ENCODE data around the gene ACTR5. TPM values are rescaled to one million over a fixed set of nuclear protein-coding genes. Genes with fewer than 3 reads are reported as not detected.

The ACTR5 gene
- total and polyA plus RNA-seq, 2 of the 13 experiments (the other 11 are each of a cell fraction or from before 2014, with no cell fraction given), result 19.5 to 20.5 TPM

- TF ChIP-seq MNT (IDR thresholded peaks at IDR 0.05) (0 out of 2 replicates have a peak, but pooled peaks have one; percentile 1), FOXP1 (IDR thresholded peaks at IDR 0.05) (0 out of 2 replicates have a peak, but pooled peaks have one; percentile 15), FOXP1 (CRISPR knock-in tag; IDR thresholded peaks at IDR 0.05) (no peak), NBN (conservative IDR thresholded peaks at IDR 0.05) (0 out of 2 replicates have a peak, but pooled peaks have one; percentile 87), SOX6 (IDR thresholded peaks at IDR 0.05) (0 out of 2 replicates have a peak, but pooled peaks have one; percentile 7), SOX6 (CRISPR knock-in tag; IDR thresholded peaks at IDR 0.05) (no peak), ZNF772 (CRISPR knock-in tag; IDR thresholded peaks at IDR 0.05) (peak; percentile 66; the same call in 1 of the 2 replicates), EZH2 (conservative IDR thresholded peaks at IDR 0.05; ENCODE audit: low read depth, low read length) (peak; percentile 43; the same call in 1 of the 2 replicates), ZNF251 (CRISPR knock-in tag; IDR thresholded peaks at IDR 0.05) (no peak), ZBTB33 (CRISPR knock-in tag; IDR thresholded peaks at IDR 0.05) (peak; percentile 79), ZFP37 (CRISPR knock-in tag; IDR thresholded peaks at IDR 0.05; ENCODE audit: borderline replicate concordance) (no peak), RFX5 (IDR thresholded peaks at IDR 0.05; ENCODE audit: low read depth, low read length) (peak; percentile 65), RAD21 (CRISPR knock-in tag; IDR thresholded peaks at IDR 0.05) (peak; percentile 75), ARID4A (CRISPR knock-in tag; IDR thresholded peaks at IDR 0.05; ENCODE audit: borderline replicate concordance) (no peak), ZNF670 (CRISPR knock-in tag; IDR thresholded peaks at IDR 0.05; ENCODE audit: borderline replicate concordance) (no peak), PRMT3 (CRISPR knock-in tag; IDR thresholded peaks at IDR 0.05; ENCODE audit: borderline replicate concordance, low read depth) (no peak), NR1H2 (CRISPR knock-in tag; IDR thresholded peaks at IDR 0.05; ENCODE audit: borderline replicate concordance, low read depth) (no peak), HMGXB4 (CRISPR knock-in tag; IDR thresholded peaks at IDR 0.05; ENCODE audit: borderline replicate concordance in 1 of 2, low read depth in 1 of 2) (0 out of 4 replicates have a peak, but pooled peaks of 1 of the 2 experiments have one; percentile 31)
These were observed 21.3 kb upstream of the ACTR5 start (continued) for GRCh38 chr20:38726804-38727606.
